OCI-LY1 (cell line): Measurements from ENCODE around the gene DPM2.

ENCODE experiments used
- CTCF ChIP-seq: fragments of 200-600 bp; sonication (generic), shearing (Covaris generic); IDR thresholded peaks from 2 replicates; pipeline ENCODE4 v1.5.1; 2017; ENCODE audit warnings: mild to moderate bottlenecking, antibody characterized with exemption, low read length, moderate library complexity, mixed read lengths
- EZH2 ChIP-seq: fragments of 200-600 bp; sonication (generic), shearing (Covaris generic); IDR thresholded peaks from 2 replicates; pipeline ENCODE4 v1.8.0; 2017; ENCODE audit warnings: borderline replicate concordance, mixed run types, mild to moderate bottlenecking, antibody characterized with exemption, low read length, moderate library complexity, mixed read lengths

GRCh38 chr9:127938298-127938690 is 640 bp upstream of the DPM2 start:
- TF ChIP-seq CTCF (no peak), EZH2 (no peak)
